GM15510 (cell line): ENCODE measurements around the gene TMSB15A.
"Not testable (repeated sequence)": the region's sequence is repeated elsewhere in the genome, so short reads cannot be mapped to it uniquely, and the experiment has no call there.

Experiments
- POLR2A ChIP-seq: IDR thresholded peaks from 3 replicates; pipeline ENCODE4 v1.6.1; 2011; ENCODE audit warnings: borderline replicate concordance; ENCODE audit not compliant: insufficient read length; ENCODE audit errors: extremely low read depth

The TMSB15A gene

DNA sequence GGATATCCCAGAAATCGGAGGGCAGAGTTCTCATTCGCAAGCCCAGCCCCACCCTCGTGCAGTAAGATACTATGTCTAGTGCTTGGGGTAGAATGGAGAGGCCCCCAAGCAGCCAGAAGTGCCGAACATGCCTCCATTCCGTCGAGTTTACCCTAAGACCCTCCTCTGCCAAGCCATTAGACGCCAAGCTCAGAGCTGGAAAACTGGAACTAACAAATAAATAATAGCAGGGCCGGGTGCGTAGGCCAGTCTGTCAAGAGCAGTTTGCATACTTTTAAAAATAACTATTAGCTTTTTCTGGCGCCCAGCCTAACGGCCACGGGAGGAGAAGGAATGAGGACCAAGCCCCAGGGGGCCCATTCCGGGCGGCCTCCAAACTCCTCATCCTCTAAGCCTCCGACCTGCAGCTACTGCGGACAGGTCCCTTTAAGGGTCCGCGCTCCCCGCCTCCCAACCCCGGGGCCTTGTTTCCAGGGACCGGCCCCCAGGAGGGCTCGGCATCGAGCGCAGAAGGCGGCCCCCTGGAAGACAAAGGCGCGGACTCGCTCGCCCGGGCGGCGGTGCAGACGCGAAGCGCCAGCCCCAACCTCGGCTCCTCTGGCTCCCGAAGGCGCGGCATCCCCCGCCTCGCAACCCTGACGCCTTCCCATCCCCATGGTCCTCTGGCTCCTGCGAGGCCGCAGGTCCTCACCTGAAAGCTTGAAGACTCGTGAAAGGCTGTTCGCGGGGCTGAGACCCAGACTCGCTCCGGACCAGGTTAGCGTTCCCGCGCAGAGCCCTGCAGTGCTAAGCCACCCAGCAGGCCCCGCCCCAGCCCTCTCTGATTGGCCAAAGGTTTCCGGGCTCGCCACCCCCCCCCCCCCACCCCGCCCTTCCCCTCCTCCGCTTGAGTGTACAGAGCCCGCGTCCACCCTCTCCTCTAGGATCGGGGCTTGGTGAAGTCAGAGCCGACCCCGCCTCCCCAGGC is at the start of gene TMSB15A:
TSS of gene TMSB15A (minus strand) at position 765 of the 967 bp plus-strand sequence.
- TF ChIP-seq POLR2A, result no peak

DNA sequence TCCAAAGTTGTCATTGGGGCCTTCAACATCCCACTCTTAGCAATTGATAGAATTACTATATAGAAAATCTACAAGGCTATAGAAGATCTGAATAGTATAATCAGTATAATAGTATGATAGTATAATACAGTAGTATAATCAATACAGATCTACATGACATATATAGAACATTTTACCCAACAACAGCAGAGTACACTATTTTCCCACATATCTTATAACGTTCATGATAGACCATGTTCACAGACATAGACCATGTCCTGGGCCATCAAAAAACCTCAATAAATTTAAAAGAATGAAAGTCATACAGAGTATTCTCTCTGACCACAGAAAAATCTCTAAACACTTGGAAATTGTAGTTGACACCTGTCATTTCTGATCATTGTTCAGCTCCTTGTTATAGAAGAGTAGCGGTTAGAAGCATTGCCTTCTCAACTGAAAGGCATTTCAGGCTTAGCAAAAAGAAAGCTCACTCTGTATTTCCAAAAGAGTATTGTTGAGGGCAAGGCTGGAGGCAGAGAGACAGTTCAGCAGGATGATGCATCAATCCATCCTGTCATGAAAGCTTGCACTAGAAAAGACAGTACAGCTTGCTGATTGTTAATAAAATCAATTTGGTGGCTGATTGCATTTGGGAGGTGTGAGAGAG is 44.0 kb upstream of the TMSB15A start:
- no peak for TF ChIP-seq POLR2A

DNA sequence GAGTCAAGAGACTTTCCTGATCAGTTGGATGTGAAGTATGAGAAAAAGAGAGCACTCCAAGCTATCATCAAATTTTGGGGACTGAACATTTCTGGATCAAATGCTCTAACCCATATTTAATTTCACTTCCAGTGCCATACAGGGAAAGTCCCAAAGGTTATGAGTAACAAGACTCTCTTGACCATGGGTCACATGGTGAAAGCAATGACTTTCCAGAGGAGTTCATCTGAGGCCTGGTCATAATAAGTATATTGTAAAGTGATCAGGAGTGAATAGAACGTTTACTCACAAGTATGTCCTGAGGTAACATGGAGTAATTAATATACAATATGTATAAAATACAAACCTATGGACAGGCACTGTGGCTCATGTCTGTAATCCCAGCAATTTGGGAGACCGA is 42.1 kb upstream of the TMSB15A start:
- TF ChIP-seq POLR2A, result no peak

DNA sequence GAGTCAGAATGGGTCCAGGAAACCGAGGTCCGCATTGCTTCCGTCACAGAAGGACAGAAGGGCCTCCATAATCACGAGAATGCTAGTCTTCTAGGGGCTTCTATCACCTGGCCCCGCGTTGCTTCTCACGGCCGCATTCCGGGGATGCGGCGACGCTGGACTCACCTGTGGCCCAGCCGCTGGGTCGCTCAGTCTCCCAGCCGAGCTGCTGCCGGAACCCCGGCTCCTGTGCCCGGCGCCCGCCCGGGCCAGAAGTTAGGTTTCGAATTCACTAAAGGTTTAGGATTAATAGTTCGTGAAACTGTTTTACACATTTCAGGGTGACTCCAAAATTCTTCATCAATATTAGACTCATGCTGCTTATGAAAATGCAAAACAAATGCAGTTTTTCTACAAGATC is 31.7 kb upstream of the TMSB15A start:
- no peak for TF ChIP-seq POLR2A

DNA sequence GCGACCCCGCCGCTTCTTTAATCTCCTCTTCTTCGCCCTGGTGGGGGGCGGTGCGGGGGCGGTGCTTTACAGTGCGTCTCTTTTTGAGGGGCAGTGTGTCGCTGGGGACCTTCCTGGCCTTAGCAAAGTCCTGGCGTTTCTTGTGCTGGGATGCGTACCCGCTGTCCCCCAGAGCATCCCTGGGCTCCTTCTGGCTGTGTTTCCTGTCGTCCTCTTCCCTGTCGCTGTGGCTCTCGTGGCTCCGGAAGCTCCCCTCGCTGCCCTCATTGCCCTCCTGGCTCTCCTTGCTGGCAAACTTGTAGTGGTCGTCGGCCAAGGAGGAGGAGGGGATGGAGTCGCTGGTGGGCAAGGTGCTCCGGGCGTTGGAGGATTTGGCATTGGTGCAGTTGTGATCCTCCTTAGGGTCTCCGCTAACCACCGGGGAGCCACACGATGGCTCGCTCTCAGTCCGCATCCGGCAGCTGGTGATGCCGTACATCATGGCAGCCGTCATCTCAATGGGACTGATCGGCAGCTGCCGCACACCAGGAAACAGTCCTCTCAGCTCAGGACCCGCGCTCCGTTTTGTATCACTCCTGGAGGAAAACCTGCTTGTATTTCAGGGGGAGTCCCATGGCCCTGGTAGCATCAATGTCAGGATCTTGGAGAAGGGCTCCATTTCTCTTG is 30.4 kb upstream of the TMSB15A start:
- TF ChIP-seq POLR2A, result no peak

DNA sequence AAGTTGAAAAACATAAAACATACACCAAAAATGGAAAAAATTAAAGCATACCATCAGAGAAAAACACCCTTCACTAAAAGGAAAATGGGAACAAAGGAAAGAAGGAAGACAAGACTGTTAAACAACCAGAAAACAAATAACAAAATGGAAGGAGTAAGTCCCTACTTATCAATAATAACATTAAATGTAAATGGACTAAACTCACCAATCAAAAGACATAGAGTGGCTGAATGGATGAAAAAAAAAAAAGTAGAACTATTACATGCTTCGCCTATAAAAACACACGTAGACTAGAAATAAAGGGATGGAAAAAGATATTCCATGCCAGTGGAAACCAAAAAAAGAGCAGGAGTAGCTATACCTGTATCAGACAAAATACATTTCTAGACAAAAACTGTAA is 19.4 kb upstream of the TMSB15A start:
- TF ChIP-seq POLR2A, result no peak

DNA sequence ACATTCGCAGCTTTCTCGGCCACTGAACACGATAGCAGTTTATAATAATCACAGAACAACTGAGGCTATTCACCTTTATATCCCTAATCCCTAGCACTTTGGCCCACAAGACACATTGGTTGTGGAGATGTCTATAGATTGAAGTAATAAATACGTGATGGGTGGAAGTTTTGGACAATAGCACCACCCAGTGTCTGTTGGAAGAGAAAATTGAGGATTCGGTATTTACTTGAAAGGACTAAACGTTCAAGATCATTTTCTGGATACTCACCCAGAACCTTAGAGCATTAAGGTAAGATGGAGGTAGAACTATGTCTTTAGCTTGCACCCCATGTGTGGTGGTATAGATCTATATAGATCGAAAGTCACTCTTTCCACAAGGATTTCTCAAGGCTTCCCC is 787 bp upstream of the TMSB15A start:
- TF ChIP-seq POLR2A, result no peak

DNA sequence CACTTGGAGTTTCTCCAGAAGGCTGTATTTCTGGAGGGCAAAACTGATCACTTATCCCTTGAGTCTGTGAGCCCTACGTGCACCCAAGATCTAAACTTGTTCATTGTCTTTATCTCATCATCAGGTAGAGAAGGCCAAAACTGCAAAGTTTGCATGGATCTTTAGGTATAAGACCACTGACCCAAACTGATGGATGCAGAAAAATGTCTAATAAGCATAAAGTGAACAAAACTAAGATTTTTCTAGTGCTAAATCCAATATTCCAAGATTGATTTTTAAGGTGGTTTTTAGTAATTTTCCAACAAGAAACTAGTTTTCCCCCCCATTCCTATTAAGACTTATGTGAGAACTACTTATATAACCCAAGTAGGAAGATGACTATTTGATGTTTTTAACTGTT is 2.0 kb downstream of the TMSB15A start:
- no peak for TF ChIP-seq POLR2A

DNA sequence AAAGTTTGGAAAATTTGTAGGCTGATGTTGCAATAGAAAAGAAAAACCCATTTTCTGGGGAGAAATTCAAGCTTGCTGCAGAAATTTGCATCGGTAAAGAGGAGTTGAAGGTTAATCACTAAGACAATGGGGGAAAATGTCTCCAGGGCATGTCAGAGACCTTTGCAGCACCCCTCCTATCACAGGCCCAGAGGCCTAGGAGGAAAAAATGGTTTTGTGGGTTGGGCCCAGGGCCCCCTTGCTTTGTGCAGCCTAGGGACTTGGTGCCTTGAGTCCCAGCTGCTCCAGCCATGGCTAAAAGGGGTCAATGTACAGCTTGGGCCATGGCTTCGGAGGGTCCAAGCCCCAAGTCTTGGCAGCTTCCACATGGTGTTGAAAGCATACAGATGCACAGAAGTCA is 17.8 kb downstream of the TMSB15A start:
- no peak for TF ChIP-seq POLR2A

DNA sequence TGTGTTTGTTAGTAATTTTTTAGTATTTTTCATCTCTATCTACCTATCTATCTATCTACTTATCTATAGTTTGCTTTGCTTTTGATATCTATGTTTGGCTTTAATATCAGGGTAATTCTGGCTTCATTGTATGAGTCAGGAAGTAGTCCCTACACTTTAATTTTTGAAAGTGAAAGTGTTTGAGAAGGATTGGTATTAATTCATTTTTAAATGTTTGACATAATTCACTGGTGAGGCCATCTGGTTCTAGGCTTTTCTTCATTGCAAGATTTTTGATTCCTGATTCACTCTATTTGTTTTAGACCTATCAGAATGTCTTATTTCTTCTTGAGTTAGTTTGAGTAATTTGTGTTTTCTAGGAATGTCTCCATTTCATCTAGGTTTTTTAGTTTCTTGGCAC is 24.8 kb downstream of the TMSB15A start:
- no peak for TF ChIP-seq POLR2A

DNA sequence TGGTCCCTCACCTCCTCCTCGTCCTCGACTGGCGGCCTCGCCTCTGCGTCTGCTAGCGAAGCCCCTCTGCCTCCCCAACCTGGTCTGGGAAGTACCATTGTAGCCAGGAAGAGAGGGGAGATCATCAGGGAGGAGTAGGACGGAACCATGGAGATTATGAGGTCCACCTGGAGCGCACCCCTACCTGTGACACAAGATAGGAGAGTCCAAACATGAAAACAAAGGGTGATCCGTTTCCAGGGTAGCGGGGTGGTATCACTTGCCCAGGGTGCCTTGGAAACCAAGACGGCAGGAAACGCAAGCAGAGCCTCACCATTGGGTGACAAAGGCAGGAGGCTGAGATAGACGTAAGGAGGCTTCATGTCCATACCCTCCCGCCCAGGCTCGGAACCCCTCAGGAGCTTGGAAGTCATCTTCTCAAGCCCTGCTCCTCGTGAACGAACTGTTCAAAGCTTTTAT is 44.7 kb downstream of the TMSB15A start, which contains the start of gene TCP11X2:
TSS of gene TCP11X2 (minus strand) at position 51 of the 459 bp plus-strand sequence.
- not testable (repeated sequence) for TF ChIP-seq POLR2A
